ENCODE results near the gene ANGPTL8. TPM values are rescaled to one million over a fixed set of nuclear protein-coding genes. Genes with fewer than 3 reads are reported as not detected.

ANGPTL8 gene
- total and polyA plus RNA-seq, 2 of the 13 experiments (the other 11 are each of a cell fraction or from before 2014, with no cell fraction given), result 27.3 to 243 TPM

- TF ChIP-seq ATF6 (CRISPR knock-in tag; conservative IDR thresholded peaks at IDR 0.05), result no peak
- TF ChIP-seq ZNF570 (CRISPR knock-in tag; IDR thresholded peaks at IDR 0.05; ENCODE audit: borderline replicate concordance), result no peak
- TF ChIP-seq PHF20 (CRISPR knock-in tag; IDR thresholded peaks at IDR 0.05), result no peak; the same call in 1 of the 2 replicates
- TF ChIP-seq NFATC3 (CRISPR knock-in tag; IDR thresholded peaks at IDR 0.05), result no peak
- no peak for TF ChIP-seq TRIM22 (IDR thresholded peaks at IDR 0.05)
- peak; percentile 76; the same call in 1 of the 2 replicates for TF ChIP-seq KDM3A (CRISPR knock-in tag; IDR thresholded peaks at IDR 0.05; ENCODE audit: low read depth)
- 0 out of 2 replicates have a peak, but pooled peaks have one; percentile 30 for TF ChIP-seq ZSCAN5A (CRISPR knock-in tag; IDR thresholded peaks at IDR 0.05; ENCODE audit: borderline replicate concordance)
- TF ChIP-seq ZNF432 (CRISPR knock-in tag; IDR thresholded peaks at IDR 0.05; ENCODE audit: borderline replicate concordance), result no peak
- no peak for TF ChIP-seq CEBPB (IDR thresholded peaks at IDR 0.05; ENCODE audit: borderline replicate concordance, low read depth, low read length)
- TF ChIP-seq HNRNPK (IDR thresholded peaks at IDR 0.05; ENCODE audit: low read depth, low read length, poor library complexity, severe bottlenecking), result peak; percentile 26
- TF ChIP-seq ZNF615 (CRISPR knock-in tag; IDR thresholded peaks at IDR 0.05; ENCODE audit: borderline replicate concordance), result no peak
- TF ChIP-seq ZSCAN21 (CRISPR knock-in tag; IDR thresholded peaks at IDR 0.05; ENCODE audit: borderline replicate concordance), result peak; percentile 67; the same call in 1 of the 2 replicates
- no peak for TF ChIP-seq ZNF644 (CRISPR knock-in tag; IDR thresholded peaks at IDR 0.05; ENCODE audit: low read depth)
- TF ChIP-seq RARG (CRISPR knock-in tag; IDR thresholded peaks at IDR 0.05; ENCODE audit: low read depth), result no peak
- TF ChIP-seq SIX1 (CRISPR knock-in tag; IDR thresholded peaks at IDR 0.05; ENCODE audit: borderline replicate concordance), result no peak
- no peak for TF ChIP-seq ZNF138 (CRISPR knock-in tag; IDR thresholded peaks at IDR 0.05; ENCODE audit: low read depth)
- no peak for TF ChIP-seq EP300 (IDR thresholded peaks at IDR 0.05; ENCODE audit: low read depth in 2 of 2, low read length in 2 of 2)
- no peak; the same call in 1 of the 2 replicates for TF ChIP-seq EP300 (CRISPR knock-in tag; IDR thresholded peaks at IDR 0.05; ENCODE audit: borderline replicate concordance)
- no peak for TF ChIP-seq MTF2 (CRISPR knock-in tag; IDR thresholded peaks at IDR 0.05; ENCODE audit: borderline replicate concordance)
- TF ChIP-seq ZNF33B (CRISPR knock-in tag; IDR thresholded peaks at IDR 0.05), result no peak
- no peak for TF ChIP-seq SOX6 (IDR thresholded peaks at IDR 0.05)
- peak; percentile 30; the same call in 1 of the 2 replicates for TF ChIP-seq SOX6 (CRISPR knock-in tag; IDR thresholded peaks at IDR 0.05)
- TF ChIP-seq PHF5A (CRISPR knock-in tag; IDR thresholded peaks at IDR 0.05; ENCODE audit: low read depth, unreplicated experiment), result no peak
- TF ChIP-seq ZNF589 (CRISPR knock-in tag; conservative IDR thresholded peaks at IDR 0.05), result no peak
These were observed 3.7 kb downstream of the ANGPTL8 start (continued) for GRCh38 chr19:11242864-11243797.

All from HepG2 (cell line).